ENCODE measurements around the gene TNFRSF11A.

GRCh38 chr18:62437235-62438017 is 112.3 kb downstream of the TNFRSF11A start:
- TF ChIP-seq TAF1 (IDR thresholded peaks at IDR 0.05; ENCODE audit: low read depth) (no peak), USF1 (IDR thresholded peaks at IDR 0.05) (no peak), YY1 (IDR thresholded peaks at IDR 0.05; ENCODE audit: low read depth) (no peak), RAD21 (IDR thresholded peaks at IDR 0.05; ENCODE audit: low read depth) (no peak), TCF12 (IDR thresholded peaks at IDR 0.05; ENCODE audit: low read depth) (no peak), FOXM1 (IDR thresholded peaks at IDR 0.05; ENCODE audit: borderline replicate concordance, low read depth) (no peak), CREB1 (IDR thresholded peaks at IDR 0.05; ENCODE audit: low read depth) (no peak), TEAD4 (IDR thresholded peaks at IDR 0.05) (no peak), EP300 (IDR thresholded peaks at IDR 0.05; ENCODE audit: borderline replicate concordance) (no peak)

Data from Ishikawa (cell line).